ENCODE measurements around the gene C6orf120. TPM values are rescaled to one million over a fixed set of nuclear protein-coding genes. Genes with fewer than 3 reads are reported as not detected.

C6orf120 gene
- total and polyA plus RNA-seq, 2 of the 13 experiments (the other 11 are each of a cell fraction or from before 2014, with no cell fraction given) = 21.7 to 29.9 TPM

GRCh38 chr6:169656546-169657283 is 45.2 kb upstream of the C6orf120 start:
- Histone ChIP-seq H3K4me1 (ENCODE audit: insufficient read depth, low read length) (no peaks in the 10 kb centered on the region), H4K20me1 (ENCODE audit: insufficient read depth, low read length) (no peaks in the 10 kb centered on the region), H3K4me3 (replicated peaks in 1 of 3; ENCODE audit: insufficient read depth in 1 of 3, low read depth in 2 of 3, low read length in 3 of 3) (no peak overlapping the region), H3K4me2 (ENCODE audit: low read depth, low read length) (no peak overlapping the region), H3K9me3 (ENCODE audit: low read length) (no peaks in the 10 kb centered on the region), H2AFZ (ENCODE audit: low read length) (no peak overlapping the region), H3K9ac (ENCODE audit: insufficient read depth, low read depth, low read length) (no peak overlapping the region), H3K27me3 (ENCODE audit: control insufficient read depth in 1 of 2, insufficient read depth in 2 of 2, low read length in 2 of 2) (no peaks in the 10 kb centered on the region), H3K36me3 (replicated peaks in 1 of 2; ENCODE audit: control insufficient read depth in 1 of 2, insufficient read depth in 2 of 2, low read length in 2 of 2) (peaks cover 22 to 52% of the 10 kb centered on the region in 2 experiments; a peak in 4 of 5 replicates), H3K27ac (ENCODE audit: extremely low read length, insufficient read depth, low read length) (no peak overlapping the region), H3K79me2 (ENCODE audit: insufficient read depth, low read length) (no peaks in the 10 kb centered on the region)
- ChIA-PET POLR2A (no interaction called here), CTCF (ENCODE audit: low intra/inter-chr PET ratio, low total read pairs) (no interaction called here)
- in situ Hi-C loops (cut with HindIII; ENCODE audit: extremely low pct_ligation_motif_present, low pct_unique_long_range_greater_than_20kb) (no loop called here), intact Hi-C loops (cut with micrococcal nuclease; ENCODE audit: unreplicated experiment) (no loop called here)
- WGBS (ENCODE audit: low lambda C conversion rate) = 96% methylated on average over 21 of the region's 23 CpGs
- FAIRE-seq (no peak), DNase-seq (ENCODE audit: low spot score) (no peak), ATAC-seq (no peak; the same call in 2 of the 3 replicates)
- TF ChIP-seq FOXK1 (CRISPR knock-in tag; IDR thresholded peaks at IDR 0.05; ENCODE audit: borderline replicate concordance, low read depth) (no peak), ZNF644 (CRISPR knock-in tag; IDR thresholded peaks at IDR 0.05; ENCODE audit: low read depth) (no peak), CEBPG (CRISPR knock-in tag; IDR thresholded peaks at IDR 0.05) (no peak), FOXO1 (CRISPR knock-in tag; IDR thresholded peaks at IDR 0.05) (no peak), ZNF432 (CRISPR knock-in tag; IDR thresholded peaks at IDR 0.05; ENCODE audit: borderline replicate concordance) (no peak), ZNF180 (CRISPR knock-in tag; IDR thresholded peaks at IDR 0.05; ENCODE audit: borderline replicate concordance, low read depth) (no peak), MATR3 (CRISPR knock-in tag; IDR thresholded peaks at IDR 0.05) (no peak), ZKSCAN5 (CRISPR knock-in tag; IDR thresholded peaks at IDR 0.05) (no peak), ZNF891 (CRISPR knock-in tag; IDR thresholded peaks at IDR 0.05) (no peak), ZNF770 (CRISPR knock-in tag; IDR thresholded peaks at IDR 0.05) (no peak), PRMT3 (CRISPR knock-in tag; IDR thresholded peaks at IDR 0.05; ENCODE audit: borderline replicate concordance, low read depth) (no peak), ZFX (CRISPR knock-in tag; IDR thresholded peaks at IDR 0.05; ENCODE audit: low read depth) (no peak), CAMTA2 (CRISPR knock-in tag; IDR thresholded peaks at IDR 0.05; ENCODE audit: borderline replicate concordance) (no peak), DMAP1 (CRISPR knock-in tag; IDR thresholded peaks at IDR 0.05) (no peak), NR2C2 (CRISPR knock-in tag; IDR thresholded peaks at IDR 0.05; ENCODE audit: borderline replicate concordance) (no peak), MED13 (CRISPR knock-in tag; IDR thresholded peaks at IDR 0.05) (no peak)
- TF ChIP-seq, protein P1, sequence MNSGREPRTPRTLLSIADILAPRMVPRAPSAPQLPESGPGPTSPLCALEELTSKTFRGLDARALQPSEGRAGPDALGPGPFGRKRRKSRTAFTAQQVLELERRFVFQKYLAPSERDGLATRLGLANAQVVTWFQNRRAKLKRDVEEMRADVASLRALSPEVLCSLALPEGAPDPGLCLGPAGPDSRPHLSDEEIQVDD (CRISPR knock-in tag; IDR thresholded peaks at IDR 0.05; ENCODE audit: borderline replicate concordance) = no peak
- TF ChIP-seq, protein P2, sequence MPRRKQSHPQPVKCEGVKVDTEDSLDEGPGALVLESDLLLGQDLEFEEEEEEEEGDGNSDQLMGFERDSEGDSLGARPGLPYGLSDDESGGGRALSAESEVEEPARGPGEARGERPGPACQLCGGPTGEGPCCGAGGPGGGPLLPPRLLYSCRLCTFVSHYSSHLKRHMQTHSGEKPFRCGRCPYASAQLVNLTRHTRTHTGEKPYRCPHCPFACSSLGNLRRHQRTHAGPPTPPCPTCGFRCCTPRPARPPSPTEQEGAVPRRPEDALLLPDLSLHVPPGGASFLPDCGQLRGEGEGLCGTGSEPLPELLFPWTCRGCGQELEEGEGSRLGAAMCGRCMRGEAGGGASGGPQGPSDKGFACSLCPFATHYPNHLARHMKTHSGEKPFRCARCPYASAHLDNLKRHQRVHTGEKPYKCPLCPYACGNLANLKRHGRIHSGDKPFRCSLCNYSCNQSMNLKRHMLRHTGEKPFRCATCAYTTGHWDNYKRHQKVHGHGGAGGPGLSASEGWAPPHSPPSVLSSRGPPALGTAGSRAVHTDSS (CRISPR knock-in tag; conservative IDR thresholded peaks at IDR 0.05) = no peak
- TF ChIP-seq, protein P3, sequence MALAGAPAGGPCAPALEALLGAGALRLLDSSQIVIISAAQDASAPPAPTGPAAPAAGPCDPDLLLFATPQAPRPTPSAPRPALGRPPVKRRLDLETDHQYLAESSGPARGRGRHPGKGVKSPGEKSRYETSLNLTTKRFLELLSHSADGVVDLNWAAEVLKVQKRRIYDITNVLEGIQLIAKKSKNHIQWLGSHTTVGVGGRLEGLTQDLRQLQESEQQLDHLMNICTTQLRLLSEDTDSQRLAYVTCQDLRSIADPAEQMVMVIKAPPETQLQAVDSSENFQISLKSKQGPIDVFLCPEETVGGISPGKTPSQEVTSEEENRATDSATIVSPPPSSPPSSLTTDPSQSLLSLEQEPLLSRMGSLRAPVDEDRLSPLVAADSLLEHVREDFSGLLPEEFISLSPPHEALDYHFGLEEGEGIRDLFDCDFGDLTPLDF (CRISPR knock-in tag; IDR thresholded peaks at IDR 0.05) = no peak
- BruUV-seq (replicated peaks) = no TSS peak
